Mesothelial cell of epicardium (in vitro differentiated cells): ENCODE data around the gene EYA3. TPM values are rescaled to one million over a fixed set of nuclear protein-coding genes. Genes with fewer than 3 reads are reported as not detected.

ENCODE experiments used
- DNase-seq, 2 experiments: peaks; one replicate each; pipeline ENCODE4 v3.0.0; 2021; ENCODE audit warnings: low spot score in 2 of 2; ENCODE audit not compliant: unreplicated experiment in 2 of 2
- H3K27ac Mint-ChIP-seq: 2 replicates; pipeline ENCODE4 v1.8.0; 2021; ENCODE audit warnings: mixed read lengths
- H3K27me3 Mint-ChIP-seq: 2 replicates; pipeline ENCODE4 v1.8.0; 2021; ENCODE audit warnings: low read depth, mixed read lengths
- H3K36me3 Mint-ChIP-seq: 2 replicates; pipeline ENCODE4 v1.8.0; 2021; ENCODE audit warnings: mixed read lengths
- H3K4me1 Mint-ChIP-seq: 2 replicates; pipeline ENCODE4 v1.8.0; 2021; ENCODE audit warnings: mixed read lengths
- H3K4me3 Mint-ChIP-seq: 2 replicates; pipeline ENCODE4 v1.8.0; 2021; ENCODE audit warnings: mild to moderate bottlenecking, moderate library complexity, mixed read lengths
- H3K9me3 Mint-ChIP-seq: 2 replicates; pipeline ENCODE4 v1.8.0; 2021; ENCODE audit warnings: mixed read lengths
- CTCF ChIP-seq: fragments of 200-600 bp; sonication (generic); IDR thresholded peaks from one replicate; pipeline ENCODE4 v1.5.0; 2021; ENCODE audit warnings: antibody characterized with exemption; ENCODE audit not compliant: unreplicated experiment
- total RNA-seq: library from RNA; stranded (reverse); gene quantifications from 3 replicates; pipeline ENCODE4 v1.2.1, GENCODE V29; 2021

Gene EYA3
- total RNA-seq, 1 donor from 2014 or later = 29.3 TPM

- H3K4me1 Mint-ChIP-seq = peaks cover 11% of the 10 kb centered on the region
These were observed 21.8 kb downstream of the EYA3 start for GRCh38 chr1:28066393-28067154.

GRCh38 chr1:28064064-28064463 lies 24.3 kb downstream of the EYA3 start:
- Mint-ChIP-seq H3K9me3 (no peaks in the 10 kb centered on the region), H3K36me3 (peaks cover 3% of the 10 kb centered on the region), H3K4me1 (peaks cover 14% of the 10 kb centered on the region), H3K27me3 (no peaks in the 10 kb centered on the region), H3K4me3 (no peak overlapping the region), H3K27ac (no peak overlapping the region)
- no peak for TF ChIP-seq CTCF
- no peak for DNase-seq

More at GRCh38 chr1:28066393-28067154, 21.8 kb downstream of the EYA3 start:
- H3K36me3 Mint-ChIP-seq = no peaks in the 10 kb centered on the region
- no peaks in the 10 kb centered on the region for H3K27me3 Mint-ChIP-seq
- H3K27ac Mint-ChIP-seq = no peak overlapping the region
- H3K4me3 Mint-ChIP-seq = no peak overlapping the region
- DNase-seq = no peak
- H3K9me3 Mint-ChIP-seq = peaks cover 1% of the 10 kb centered on the region
- TF ChIP-seq CTCF = no peak

- H3K27me3 Mint-ChIP-seq = no peaks in the 10 kb centered on the region
- H3K36me3 Mint-ChIP-seq = peaks cover 3% of the 10 kb centered on the region
- no peaks in the 10 kb centered on the region for H3K9me3 Mint-ChIP-seq
- no peak overlapping the region for H3K4me3 Mint-ChIP-seq
- no peak for TF ChIP-seq CTCF
- H3K4me1 Mint-ChIP-seq = peaks cover 27% of the 10 kb centered on the region
- H3K27ac Mint-ChIP-seq = no peak overlapping the region
- no peak for DNase-seq
These were observed 25.6 kb downstream of the EYA3 start for GRCh38 chr1:28062806-28063205.

GRCh38 chr1:28058971-28059878 lies 29.2 kb downstream of the EYA3 start:
- peaks cover 28% of the 10 kb centered on the region for H3K4me1 Mint-ChIP-seq
- H3K27me3 Mint-ChIP-seq = no peaks in the 10 kb centered on the region
- DNase-seq = no peak
- H3K36me3 Mint-ChIP-seq = peaks cover 12% of the 10 kb centered on the region
- no peaks in the 10 kb centered on the region for H3K9me3 Mint-ChIP-seq
- no peak overlapping the region for H3K4me3 Mint-ChIP-seq
- H3K27ac Mint-ChIP-seq = no peak overlapping the region
- no peak for TF ChIP-seq CTCF

- DNase-seq = no peak
- H3K4me1 Mint-ChIP-seq = peaks cover 28% of the 10 kb centered on the region
- H3K27me3 Mint-ChIP-seq = no peaks in the 10 kb centered on the region
- no peak for TF ChIP-seq CTCF
- peaks cover 13% of the 10 kb centered on the region for H3K36me3 Mint-ChIP-seq
- H3K4me3 Mint-ChIP-seq = no peak overlapping the region
- no peaks in the 10 kb centered on the region for H3K9me3 Mint-ChIP-seq
- no peak overlapping the region for H3K27ac Mint-ChIP-seq
These were observed 30.2 kb downstream of the EYA3 start for GRCh38 chr1:28058168-28058567.
